B cell (primary cell): ENCODE measurements around the gene EDDM13.
"Not testable (repeated sequence)": the region's sequence is repeated elsewhere in the genome, so short reads cannot be mapped to it uniquely, and the experiment has no call there.

Experiments
- EZH2 ChIP-seq: IDR thresholded peaks from 2 replicates; pipeline ENCODE4 v1.6.1; 2012; ENCODE audit warnings: borderline replicate concordance, low read depth, mild to moderate bottlenecking, moderate library complexity, low read length; ENCODE audit not compliant: insufficient read depth, poor library complexity, severe bottlenecking
- TF ChIP-seq, protein P1 (sequence below): fragments of 200-600 bp; IDR thresholded peaks from one replicate; pipeline ENCODE4 v1.8.0; 2022; ENCODE audit warnings: antibody characterized with exemption, mild to moderate bottlenecking

DNA sequence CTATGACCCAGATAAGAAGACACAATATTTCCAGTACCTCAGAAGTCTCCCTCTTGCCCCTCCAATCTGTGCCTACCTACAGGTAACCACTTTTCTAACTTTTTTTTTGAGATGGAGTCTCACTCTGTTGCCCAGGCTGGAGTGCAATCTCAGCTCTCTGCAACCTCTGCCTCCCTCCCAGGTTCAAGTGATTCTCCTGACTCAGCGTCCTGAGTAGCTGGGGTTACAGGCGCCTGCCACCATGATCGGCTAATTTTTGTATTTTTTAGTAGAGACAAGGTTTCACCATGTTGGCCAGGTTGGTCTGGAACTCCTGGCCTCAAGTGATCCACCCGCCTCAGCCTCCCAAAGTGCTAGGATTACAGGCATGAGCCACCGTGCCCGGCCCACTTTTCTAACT lies 10.6 kb upstream of the EDDM13 start:
- not testable (repeated sequence) for TF ChIP-seq EZH2
- TF ChIP-seq, protein P1, sequence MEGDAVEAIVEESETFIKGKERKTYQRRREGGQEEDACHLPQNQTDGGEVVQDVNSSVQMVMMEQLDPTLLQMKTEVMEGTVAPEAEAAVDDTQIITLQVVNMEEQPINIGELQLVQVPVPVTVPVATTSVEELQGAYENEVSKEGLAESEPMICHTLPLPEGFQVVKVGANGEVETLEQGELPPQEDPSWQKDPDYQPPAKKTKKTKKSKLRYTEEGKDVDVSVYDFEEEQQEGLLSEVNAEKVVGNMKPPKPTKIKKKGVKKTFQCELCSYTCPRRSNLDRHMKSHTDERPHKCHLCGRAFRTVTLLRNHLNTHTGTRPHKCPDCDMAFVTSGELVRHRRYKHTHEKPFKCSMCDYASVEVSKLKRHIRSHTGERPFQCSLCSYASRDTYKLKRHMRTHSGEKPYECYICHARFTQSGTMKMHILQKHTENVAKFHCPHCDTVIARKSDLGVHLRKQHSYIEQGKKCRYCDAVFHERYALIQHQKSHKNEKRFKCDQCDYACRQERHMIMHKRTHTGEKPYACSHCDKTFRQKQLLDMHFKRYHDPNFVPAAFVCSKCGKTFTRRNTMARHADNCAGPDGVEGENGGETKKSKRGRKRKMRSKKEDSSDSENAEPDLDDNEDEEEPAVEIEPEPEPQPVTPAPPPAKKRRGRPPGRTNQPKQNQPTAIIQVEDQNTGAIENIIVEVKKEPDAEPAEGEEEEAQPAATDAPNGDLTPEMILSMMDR: not testable (repeated sequence)
